HCT116 (cell line): ENCODE data around the gene BCAS4. TPM values are rescaled to one million over a fixed set of nuclear protein-coding genes. Genes with fewer than 3 reads are reported as not detected.
A peak's percentile ranks its signal among the peaks of the same experiment; 100 is the strongest.

Source experiments
- ATAC-seq: fragments of 200-7000 bp; cut with Tn5 transposase; 2 replicates; pipeline ENCODE4 v1.9.1; 2020; ENCODE audit warnings: mild to moderate bottlenecking, moderate library complexity
- BruUV-seq: library from RNA; stranded (reverse); fragments of 400-500 nt; replicated peaks from 2 replicates; lab custom pipeline; 2021; lab: Mats Ljungman, UMichigan
- CTCF ChIA-PET: fragments of 300-600 bp; sonication (Branson Sonifier 250); formaldehyde crosslinking; loops from one replicate; lab custom pipeline; 2021; ENCODE audit warnings: antibody characterized with exemption; lab: Charles Lee
- POLR2A ChIA-PET: fragments of 300-600, 350-600 bp; sonication (Branson Sonifier 250); formaldehyde crosslinking; loops from one replicate; lab custom pipeline; 2021; ENCODE audit warnings: antibody characterized with exemption; lab: Charles Lee
- RAD21 ChIA-PET, 2 experiments: fragments of 300-600 bp; sonication (Branson Sonifier 250); formaldehyde crosslinking; loops; one replicate each; lab custom pipeline; 2023; ENCODE audit warnings: low total read pairs in 2 of 2; ENCODE audit not compliant: uncharacterized antibody in 2 of 2, unreplicated experiment in 2 of 2, low non-redundant PET in 1 of 2; lab: Charles Lee
- DNase-seq: peaks from one replicate; pipeline ENCODE4 v3.0.0-alpha.2; 2010; ENCODE audit warnings: low read depth, low spot score
- H2AFZ ChIP-seq: fragments of 200-600 bp; shearing (Covaris generic), sonication (generic); 2 replicates; pipeline ENCODE4 v1.6.1; 2017; ENCODE audit warnings: low read depth, mixed run types, mixed read lengths, antibody characterized with exemption, low read length; ENCODE audit not compliant: poor library complexity, severe bottlenecking
- H3K27ac ChIP-seq: 2 replicates; pipeline ENCODE4 v1.5.1; 2012; ENCODE audit warnings: low read depth, low read length
- H3K27me3 ChIP-seq: fragments of 200-600 bp; sonication (generic); 2 replicates; pipeline ENCODE4 v1.6.1; 2016; ENCODE audit warnings: mixed run types, low read length, mixed read lengths; ENCODE audit not compliant: insufficient read depth
- H3K36me3 ChIP-seq, 2 experiments: fragments of 200-500 bp in 1 of 2; fragments of 200-600 bp in 1 of 2; sonication (Bioruptor generic) in 1 of 2; sonication (generic) in 1 of 2; 2 replicates each; pipeline versions ENCODE4 v1.5.1 to v1.6.1; 2014 to 2016; ENCODE audit warnings: low read length in 2 of 2, inconsistent platforms in 1 of 2, mixed read lengths in 1 of 2, mixed run types in 1 of 2; ENCODE audit not compliant: insufficient read depth in 2 of 2, control insufficient read depth in 1 of 2
- H3K4me1 ChIP-seq, 2 experiments: fragments of 200-600 bp in 1 of 2; sonication (generic) in 1 of 2; 2 replicates each; pipeline versions ENCODE4 v1.5.1 to v1.6.1; 2012 to 2017; ENCODE audit warnings: low read length in 2 of 2, inconsistent platforms in 1 of 2, mild to moderate bottlenecking in 1 of 2, mixed read lengths in 1 of 2, mixed run types in 1 of 2, moderate library complexity in 1 of 2; ENCODE audit not compliant: insufficient read depth in 2 of 2, control insufficient read depth in 1 of 2
- H3K4me2 ChIP-seq: fragments of 200-600 bp; sonication (generic); 2 replicates; pipeline ENCODE4 v1.6.1; 2017; ENCODE audit warnings: mixed run types, low read length, mixed read lengths
- H3K4me3 ChIP-seq, 2 experiments: fragments of 200-600 bp in 1 of 2; sonication (generic) in 1 of 2; replicated peaks in 1 of 2; 2 replicates each; pipeline ENCODE4 v1.5.1; 2011 to 2016; ENCODE audit warnings: low read length in 2 of 2, control low read depth in 1 of 2, low read depth in 1 of 2, mild to moderate bottlenecking in 1 of 2, mixed read lengths in 1 of 2, mixed run types in 1 of 2
- H3K79me2 ChIP-seq: fragments of 200-600 bp; sonication (generic); 2 replicates; pipeline ENCODE4 v1.6.1; 2017; ENCODE audit warnings: mild to moderate bottlenecking, mixed run types, low read length, moderate library complexity, mixed read lengths; ENCODE audit not compliant: insufficient read depth
- H3K9ac ChIP-seq: fragments of 200-600 bp; sonication (generic); 2 replicates; pipeline ENCODE4 v1.6.1; 2016; ENCODE audit warnings: low read length, mixed read lengths
- H3K9me2 ChIP-seq: fragments of 200-600 bp; sonication (generic), shearing (Covaris generic); 2 replicates; pipeline ENCODE4 v1.6.1; 2017; ENCODE audit warnings: mixed run types, mild to moderate bottlenecking, moderate library complexity; ENCODE audit not compliant: insufficient read depth
- H3K9me3 ChIP-seq, 2 experiments: fragments of 200-500 bp in 1 of 2; fragments of 200-600 bp in 1 of 2; sonication (Bioruptor generic) in 1 of 2; sonication (generic) in 1 of 2; 2 replicates each; pipeline ENCODE4 v1.6.1; 2014 to 2017; ENCODE audit warnings: low read length in 2 of 2, mixed read lengths in 2 of 2, inconsistent platforms in 1 of 2, low read depth in 1 of 2, mild to moderate bottlenecking in 1 of 2, mixed run types in 1 of 2, moderate library complexity in 1 of 2; ENCODE audit not compliant: control insufficient read depth in 1 of 2, insufficient read depth in 1 of 2
- H4K20me1 ChIP-seq: fragments of 200-600 bp; sonication (generic), shearing (Covaris generic); 2 replicates; pipeline ENCODE4 v1.6.1; 2017; ENCODE audit warnings: mixed run types, mild to moderate bottlenecking, moderate library complexity; ENCODE audit not compliant: insufficient read depth
- CEBPB ChIP-seq: IDR thresholded peaks from 2 replicates; pipeline ENCODE4 v1.6.1; 2012; ENCODE audit warnings: low read depth
- EGR1 ChIP-seq: IDR thresholded peaks from 2 replicates; pipeline ENCODE4 v1.6.1; 2012; ENCODE audit warnings: low read depth
- FOSL1 ChIP-seq: IDR thresholded peaks from 2 replicates; pipeline ENCODE4 v1.6.1; 2012; ENCODE audit warnings: low read depth
- YY1 ChIP-seq: IDR thresholded peaks from 2 replicates; pipeline ENCODE4 v1.6.1; 2011; ENCODE audit warnings: low read length, low read depth, moderate library complexity, mild to moderate bottlenecking; ENCODE audit not compliant: insufficient replicate concordance; ENCODE audit errors: extremely low read depth
- ZNF274 ChIP-seq: fragments of 200-500 bp; sonication (Bioruptor generic); IDR thresholded peaks from 2 replicates; pipeline ENCODE4 v1.6.1; 2014; ENCODE audit warnings: mild to moderate bottlenecking, low read depth, low read length, inconsistent platforms
- intact Hi-C: fragments of 100-400 bp; cut with micrococcal nuclease; formaldehyde crosslinking; loops from 2 replicates; pipeline ENCODE4 v1.10.0; 2022
- total RNA-seq: library from RNA; stranded (reverse); gene quantifications from one replicate; pipeline ENCODE4 v1.2.1, GENCODE V29; 2021; ENCODE audit not compliant: unreplicated experiment

The BCAS4 gene
- total RNA-seq, 1 experiment from 2014 or later = 18.9 TPM

DNA sequence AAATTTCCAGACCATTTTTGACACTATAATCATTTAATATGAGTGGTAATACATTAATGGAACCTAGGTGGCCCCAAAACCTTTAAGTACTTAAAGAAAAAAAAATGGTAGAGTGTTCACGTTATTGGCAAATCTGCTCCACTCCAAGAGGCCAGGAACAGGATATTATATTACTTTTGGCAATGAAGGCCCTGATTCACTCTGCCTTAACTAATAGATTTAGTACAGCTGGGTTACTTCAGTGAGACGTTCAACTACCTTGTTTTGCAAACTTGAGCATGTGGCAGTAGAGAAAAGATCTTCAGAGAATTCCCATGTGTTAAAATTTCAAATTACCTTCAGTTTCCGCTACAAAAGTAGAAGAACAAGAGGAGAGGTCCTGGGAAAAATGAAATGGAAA is 123.5 kb downstream of the BCAS4 start:
- RAD21 ChIA-PET = no interaction called here
- no peak overlapping the region for H3K4me3 ChIP-seq
- H3K9me2 ChIP-seq = no peaks in the 10 kb centered on the region
- no peak overlapping the region for H3K9ac ChIP-seq
- no peak overlapping the region for H3K4me2 ChIP-seq
- CTCF ChIA-PET = interaction anchor here (1.7 kb wide), 1 partner anchor 11 kb away, joined by 5 read pairs; no protein-coding TSS in a partner anchor
- peaks cover 0 to 14% of the 10 kb centered on the region in 2 experiments; a peak in 2 of 4 replicates for H3K4me1 ChIP-seq
- peaks cover 57% of the 10 kb centered on the region; the same call in 1 of the 2 replicates for H4K20me1 ChIP-seq
- H3K27me3 ChIP-seq = no peaks in the 10 kb centered on the region
- no peak for ATAC-seq
- H3K79me2 ChIP-seq = peaks cover 100% of the 10 kb centered on the region
- H3K9me3 ChIP-seq = no peaks in the 10 kb centered on the region
- TF ChIP-seq FOSL1 = no peak
- TF ChIP-seq ZNF274 = no peak
- H3K27ac ChIP-seq = no peak overlapping the region
- no TSS peak for BruUV-seq
- no peak for DNase-seq
- H2AFZ ChIP-seq = no peak overlapping the region
- POLR2A ChIA-PET = interaction anchor here (0.6 kb wide), 1 partner anchor 71 kb away, joined by 3 read pairs; no protein-coding TSS in a partner anchor
- intact Hi-C loops = no loop called here
- peaks cover 11 to 12% of the 10 kb centered on the region in 2 experiments; a peak in 2 of 4 replicates for H3K36me3 ChIP-seq

DNA sequence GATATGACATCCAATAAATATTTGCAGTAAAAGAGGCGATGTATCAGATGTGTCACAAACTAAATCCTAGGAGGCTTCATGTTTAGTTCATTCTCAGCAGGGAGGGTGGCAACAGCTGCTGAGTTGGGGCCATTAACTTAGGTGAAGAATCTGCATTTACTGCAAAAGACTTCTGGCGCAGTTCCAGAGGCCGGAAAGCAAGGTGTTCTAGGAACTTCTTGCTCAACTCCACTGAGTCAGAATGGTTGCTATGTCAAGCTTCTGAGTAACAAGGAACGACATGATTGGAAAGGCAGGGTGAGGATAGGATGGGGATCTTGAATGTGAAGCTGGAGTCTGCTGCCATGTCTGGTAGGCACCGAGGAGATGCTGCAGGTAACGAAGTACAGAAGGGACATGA is 124.7 kb downstream of the BCAS4 start:
- Histone ChIP-seq H3K9me3 (no peaks in the 10 kb centered on the region), H3K4me1 (peaks cover 0 to 7% of the 10 kb centered on the region in 2 experiments; a peak in 2 of 4 replicates), H3K9me2 (no peaks in the 10 kb centered on the region), H3K4me3 (no peak overlapping the region), H2AFZ (no peak overlapping the region), H3K4me2 (no peak overlapping the region), H3K36me3 (peaks cover 15 to 21% of the 10 kb centered on the region in 2 experiments; a peak in 3 of 4 replicates), H3K79me2 (peaks cover 100% of the 10 kb centered on the region), H4K20me1 (peaks cover 61% of the 10 kb centered on the region; the same call in 1 of the 2 replicates), H3K27me3 (no peaks in the 10 kb centered on the region), H3K27ac (no peak overlapping the region), H3K9ac (no peak overlapping the region)
- RAD21 ChIA-PET = no interaction called here
- POLR2A ChIA-PET = no interaction called here
- no TSS peak for BruUV-seq
- intact Hi-C loops = no loop called here
- CTCF ChIA-PET = interaction anchor here (1.1 to 1.7 kb wide), 2 partner anchors 10 kb away, joined by 5 to 7 read pairs; no protein-coding TSS in a partner anchor
- no peak for TF ChIP-seq YY1
- no peak for TF ChIP-seq EGR1
- peak; percentile 24; the same call in 1 of the 2 replicates for TF ChIP-seq CEBPB
- ATAC-seq = no peak
- no peak for DNase-seq
